Parathyroid adenoma (tissue), 2 donors: ENCODE results near the gene DUOXA1.

Source experiments
- H2AFZ ChIP-seq: fragments of 300-600 bp; sonication (generic); one replicate; pipeline ENCODE4 v1.7.0; 2017; ENCODE audit warnings: antibody characterized with exemption, mild to moderate bottlenecking
- H3K27ac ChIP-seq: fragments of 300-600 bp; sonication (generic); one replicate; pipeline ENCODE4 v1.7.0; 2017
- H3K27me3 ChIP-seq: fragments of 300-600 bp; sonication (generic); one replicate; pipeline ENCODE4 v1.7.0; 2017; ENCODE audit warnings: low read length; ENCODE audit not compliant: control insufficient read depth, insufficient read depth
- H3K36me3 ChIP-seq: fragments of 300-600 bp; sonication (generic); one replicate; pipeline ENCODE4 v1.7.0; 2017; ENCODE audit warnings: low read length; ENCODE audit not compliant: control insufficient read depth, insufficient read depth
- H3K4me1 ChIP-seq: fragments of 300-600 bp; sonication (generic); one replicate; pipeline ENCODE4 v1.7.0; 2017; ENCODE audit warnings: control low read depth
- H3K4me2 ChIP-seq: fragments of 300-600 bp; sonication (generic); one replicate; pipeline ENCODE4 v1.7.0; 2017; ENCODE audit warnings: low read length
- H3K4me3 ChIP-seq: fragments of 300-600 bp; sonication (generic); one replicate; pipeline ENCODE4 v1.7.0; 2017; ENCODE audit warnings: low read depth, low read length
- H3K79me2 ChIP-seq: fragments of 300-600 bp; sonication (generic); one replicate; pipeline ENCODE4 v1.7.0; 2017; ENCODE audit warnings: control low read depth
- H3K9ac ChIP-seq: fragments of 300-600 bp; sonication (generic); one replicate; pipeline ENCODE4 v1.7.0; 2017; ENCODE audit warnings: mild to moderate bottlenecking
- H3K9me3 ChIP-seq: fragments of 300-600 bp; sonication (generic); one replicate; pipeline ENCODE4 v1.7.0; 2017; ENCODE audit warnings: low read length; ENCODE audit not compliant: control insufficient read depth
- CTCF ChIP-seq: fragments of 300-600 bp; sonication (generic); IDR thresholded peaks from one replicate; pipeline ENCODE4 v1.7.0; 2017; ENCODE audit warnings: antibody characterized with exemption, mild to moderate bottlenecking
- donor health status: primary hyperparathyroidism.

The DUOXA1 gene

GRCh38 chr15:45120081-45120972, 9.4 kb downstream of the DUOXA1 start:
- no peaks in the 10 kb centered on the region for H3K36me3 ChIP-seq
- no peak overlapping the region for H3K27ac ChIP-seq
- H3K9ac ChIP-seq: no peak overlapping the region
- no peak for TF ChIP-seq CTCF
- no peaks in the 10 kb centered on the region for H3K4me1 ChIP-seq
- H3K79me2 ChIP-seq: no peaks in the 10 kb centered on the region
- H3K4me3 ChIP-seq: no peak overlapping the region
- H3K9me3 ChIP-seq: no peaks in the 10 kb centered on the region
- H3K4me2 ChIP-seq: no peak overlapping the region
- no peak overlapping the region for H2AFZ ChIP-seq
- no peaks in the 10 kb centered on the region for H3K27me3 ChIP-seq

- no peaks in the 10 kb centered on the region for H3K27me3 ChIP-seq
- H3K4me1 ChIP-seq: no peaks in the 10 kb centered on the region
- no peak overlapping the region for H2AFZ ChIP-seq
- H3K4me3 ChIP-seq: no peak overlapping the region
- H3K79me2 ChIP-seq: no peaks in the 10 kb centered on the region
- no peak overlapping the region for H3K9ac ChIP-seq
- no peak for TF ChIP-seq CTCF
- no peak overlapping the region for H3K4me2 ChIP-seq
- no peaks in the 10 kb centered on the region for H3K36me3 ChIP-seq
- H3K27ac ChIP-seq: no peak overlapping the region
- H3K9me3 ChIP-seq: no peaks in the 10 kb centered on the region
These were observed 10.7 kb downstream of the DUOXA1 start for GRCh38 chr15:45118996-45119395.

GRCh38 chr15:45118131-45118588, 11.5 kb downstream of the DUOXA1 start:
- Histone ChIP-seq H3K4me3 (peak overlapping the region; percentile 29), H3K79me2 (no peaks in the 10 kb centered on the region)
- peak; percentile 88 for TF ChIP-seq CTCF

GRCh38 chr15:45117308-45118130, 12.2 kb downstream of the DUOXA1 start:
- no peak for TF ChIP-seq CTCF
- H3K79me2 ChIP-seq: no peaks in the 10 kb centered on the region
- peak overlapping the region; percentile 29 for H3K4me3 ChIP-seq
- no peaks in the 10 kb centered on the region for H3K9me3 ChIP-seq
- no peaks in the 10 kb centered on the region for H3K27me3 ChIP-seq
- H3K9ac ChIP-seq: no peak overlapping the region
- H3K4me1 ChIP-seq: no peaks in the 10 kb centered on the region
- peak overlapping the region; percentile 55 for H3K4me2 ChIP-seq
- no peak overlapping the region for H3K27ac ChIP-seq
- peak overlapping the region; percentile 36 for H2AFZ ChIP-seq
- no peaks in the 10 kb centered on the region for H3K36me3 ChIP-seq

More at GRCh38 chr15:45118131-45118588, 11.5 kb downstream of the DUOXA1 start:
- Histone ChIP-seq H2AFZ (peak overlapping the region; percentile 36), H3K27me3 (no peaks in the 10 kb centered on the region), H3K4me2 (peak overlapping the region; percentile 55), H3K36me3 (no peaks in the 10 kb centered on the region), H3K4me1 (no peaks in the 10 kb centered on the region), H3K9ac (no peak overlapping the region), H3K9me3 (no peaks in the 10 kb centered on the region), H3K27ac (no peak overlapping the region)
